Type B pancreatic cell (in vitro differentiated cells): ENCODE data around the gene PAQR6. TPM values are rescaled to one million over a fixed set of nuclear protein-coding genes. Genes with fewer than 3 reads are reported as not detected.

Experiments used
- DNase-seq: peaks from one replicate; pipeline ENCODE4 v3.0.0; 2021; ENCODE audit warnings: mixed read lengths; ENCODE audit not compliant: unreplicated experiment; ENCODE audit errors: extremely low spot score
- H3K27ac Mint-ChIP-seq: 2 replicates; pipeline ENCODE4 v1.8.0; 2021; ENCODE audit warnings: mild to moderate bottlenecking, mixed read lengths
- H3K27me3 Mint-ChIP-seq: 2 replicates; pipeline ENCODE4 v1.8.0; 2021; ENCODE audit warnings: mixed read lengths
- H3K36me3 Mint-ChIP-seq: 2 replicates; pipeline ENCODE4 v1.8.0; 2021; ENCODE audit warnings: mixed read lengths
- H3K4me1 Mint-ChIP-seq: one replicate; pipeline ENCODE4 v1.8.0; 2021; ENCODE audit warnings: mixed read lengths; ENCODE audit not compliant: unreplicated experiment
- H3K4me3 Mint-ChIP-seq: 2 replicates; pipeline ENCODE4 v1.8.0; 2021; ENCODE audit warnings: mild to moderate bottlenecking, mixed read lengths
- H3K9me3 Mint-ChIP-seq: 2 replicates; pipeline ENCODE4 v1.8.0; 2021; ENCODE audit warnings: mixed read lengths
- total RNA-seq: library from RNA; stranded (reverse); gene quantifications from 2 replicates; pipeline ENCODE4 v1.2.1, GENCODE V29; 2021; ENCODE audit warnings: low replicate concordance
- TF ChIP-seq, protein P1 (sequence below): fragments of 200-600 bp; sonication (generic); conservative IDR thresholded peaks from 2 replicates; pipeline ENCODE4 v1.5.0; 2021; ENCODE audit warnings: antibody characterized with exemption, mild to moderate bottlenecking

PAQR6 gene
- total RNA-seq, 1 donor from 2014 or later: 19.0 TPM

DNA sequence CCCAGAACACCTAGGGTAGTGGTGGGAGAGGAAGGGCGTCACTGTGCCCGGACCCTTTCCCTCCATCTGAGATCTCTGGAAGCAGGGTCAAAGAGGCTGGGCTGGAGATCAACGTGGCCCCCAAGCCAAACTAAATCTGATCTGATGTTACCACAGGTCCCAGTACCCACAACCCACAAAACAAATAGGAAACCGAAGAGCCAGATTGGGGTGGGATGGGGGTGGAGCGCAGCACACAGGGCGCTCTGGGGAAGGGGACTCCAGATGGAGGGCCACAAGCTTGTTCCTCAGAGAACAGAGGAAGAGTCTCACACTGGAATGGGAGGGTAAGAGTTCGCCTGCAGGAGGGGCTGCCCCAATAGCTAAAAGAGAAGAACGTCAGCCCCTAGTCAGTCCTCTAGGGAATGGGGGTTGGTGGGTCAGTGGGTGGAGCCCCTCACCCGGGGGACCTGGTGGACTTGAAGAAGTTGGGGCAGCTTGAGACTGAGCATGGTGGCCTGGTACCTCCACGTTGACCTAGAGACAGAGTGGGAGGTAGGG, 1.5 kb downstream of the PAQR6 start:
- DNase-seq: no peak
- no peak overlapping the region for H3K27ac Mint-ChIP-seq
- no peak overlapping the region for H3K4me3 Mint-ChIP-seq
- H3K27me3 Mint-ChIP-seq: no peaks in the 10 kb centered on the region
- TF ChIP-seq, protein P1, sequence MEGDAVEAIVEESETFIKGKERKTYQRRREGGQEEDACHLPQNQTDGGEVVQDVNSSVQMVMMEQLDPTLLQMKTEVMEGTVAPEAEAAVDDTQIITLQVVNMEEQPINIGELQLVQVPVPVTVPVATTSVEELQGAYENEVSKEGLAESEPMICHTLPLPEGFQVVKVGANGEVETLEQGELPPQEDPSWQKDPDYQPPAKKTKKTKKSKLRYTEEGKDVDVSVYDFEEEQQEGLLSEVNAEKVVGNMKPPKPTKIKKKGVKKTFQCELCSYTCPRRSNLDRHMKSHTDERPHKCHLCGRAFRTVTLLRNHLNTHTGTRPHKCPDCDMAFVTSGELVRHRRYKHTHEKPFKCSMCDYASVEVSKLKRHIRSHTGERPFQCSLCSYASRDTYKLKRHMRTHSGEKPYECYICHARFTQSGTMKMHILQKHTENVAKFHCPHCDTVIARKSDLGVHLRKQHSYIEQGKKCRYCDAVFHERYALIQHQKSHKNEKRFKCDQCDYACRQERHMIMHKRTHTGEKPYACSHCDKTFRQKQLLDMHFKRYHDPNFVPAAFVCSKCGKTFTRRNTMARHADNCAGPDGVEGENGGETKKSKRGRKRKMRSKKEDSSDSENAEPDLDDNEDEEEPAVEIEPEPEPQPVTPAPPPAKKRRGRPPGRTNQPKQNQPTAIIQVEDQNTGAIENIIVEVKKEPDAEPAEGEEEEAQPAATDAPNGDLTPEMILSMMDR: no peak
- no peaks in the 10 kb centered on the region for H3K9me3 Mint-ChIP-seq
- H3K36me3 Mint-ChIP-seq: peaks cover 4% of the 10 kb centered on the region
- peaks cover 4% of the 10 kb centered on the region for H3K4me1 Mint-ChIP-seq

DNA sequence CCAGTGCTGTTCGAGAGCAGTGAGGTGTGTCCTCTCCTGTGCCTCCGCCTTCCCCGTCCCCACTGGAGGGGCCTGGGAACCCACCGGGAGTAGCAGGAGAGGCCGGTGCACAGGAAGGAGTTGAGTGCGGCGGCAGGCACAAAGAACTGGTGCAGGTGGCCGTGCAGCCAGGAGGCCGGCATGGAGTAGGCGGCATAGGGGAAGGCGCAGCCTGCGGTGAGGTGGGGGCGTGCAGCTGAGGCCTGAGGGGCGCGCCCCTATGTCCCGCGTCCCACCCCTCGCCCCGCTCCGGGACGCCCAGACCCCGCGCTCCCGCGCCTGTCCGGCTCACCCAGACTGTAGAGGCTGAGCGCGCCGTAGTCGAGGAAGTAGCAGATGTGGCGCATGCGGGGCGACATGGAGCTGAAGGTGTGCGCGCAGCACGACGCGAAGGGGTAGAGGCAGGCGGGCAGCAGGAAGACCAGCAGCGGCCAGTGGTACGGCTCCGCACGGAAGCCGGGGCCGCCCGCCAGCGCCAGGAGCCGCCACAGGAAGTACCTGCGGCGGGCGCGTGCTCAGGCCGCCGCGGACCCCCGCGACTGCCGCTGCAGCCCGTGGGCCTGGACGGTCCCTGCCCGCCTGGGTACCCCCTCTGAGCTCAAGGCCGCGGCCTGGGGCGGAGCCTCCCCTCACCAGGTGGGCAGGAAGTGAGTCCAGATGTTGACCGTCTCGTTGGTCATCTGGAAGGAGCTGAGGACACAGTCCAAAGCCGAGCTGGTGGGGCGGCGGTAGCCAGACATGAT, 2.2 kb downstream of the PAQR6 start:
- H3K27me3 Mint-ChIP-seq: no peaks in the 10 kb centered on the region
- peak overlapping the region; percentile 55 for H3K27ac Mint-ChIP-seq
- TF ChIP-seq, protein P1: no peak
- peaks cover 4% of the 10 kb centered on the region for H3K36me3 Mint-ChIP-seq
- peaks cover 4% of the 10 kb centered on the region for H3K4me1 Mint-ChIP-seq
- H3K9me3 Mint-ChIP-seq: no peaks in the 10 kb centered on the region
- H3K4me3 Mint-ChIP-seq: no peak overlapping the region
- DNase-seq: no peak

DNA sequence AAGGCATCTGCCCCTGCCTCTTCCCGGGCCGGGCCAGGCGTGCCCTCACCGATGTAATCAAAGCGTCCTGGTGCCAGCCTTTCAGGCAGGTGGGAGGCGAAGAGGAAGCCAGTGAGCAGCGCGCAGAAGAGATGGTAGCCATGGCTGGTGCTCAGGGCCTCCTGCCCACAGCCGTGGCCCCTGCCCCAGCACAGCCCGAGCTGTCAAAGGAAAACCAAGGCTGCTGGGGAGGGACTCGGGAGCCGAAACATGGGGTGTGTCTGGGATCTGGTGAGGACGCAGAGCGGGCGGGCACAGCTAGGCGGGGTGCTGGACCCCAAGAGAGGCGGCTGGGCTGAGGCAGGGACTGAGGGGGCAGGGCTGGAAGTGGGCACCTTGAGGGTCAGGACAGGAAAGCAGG, 3.1 kb downstream of the PAQR6 start:
- H3K4me3 Mint-ChIP-seq: no peak overlapping the region
- H3K9me3 Mint-ChIP-seq: no peaks in the 10 kb centered on the region
- no peaks in the 10 kb centered on the region for H3K27me3 Mint-ChIP-seq
- DNase-seq: no peak
- H3K36me3 Mint-ChIP-seq: no peaks in the 10 kb centered on the region
- TF ChIP-seq, protein P1: no peak
- peaks cover 4% of the 10 kb centered on the region for H3K4me1 Mint-ChIP-seq
- H3K27ac Mint-ChIP-seq: peak overlapping the region; percentile 55

DNA sequence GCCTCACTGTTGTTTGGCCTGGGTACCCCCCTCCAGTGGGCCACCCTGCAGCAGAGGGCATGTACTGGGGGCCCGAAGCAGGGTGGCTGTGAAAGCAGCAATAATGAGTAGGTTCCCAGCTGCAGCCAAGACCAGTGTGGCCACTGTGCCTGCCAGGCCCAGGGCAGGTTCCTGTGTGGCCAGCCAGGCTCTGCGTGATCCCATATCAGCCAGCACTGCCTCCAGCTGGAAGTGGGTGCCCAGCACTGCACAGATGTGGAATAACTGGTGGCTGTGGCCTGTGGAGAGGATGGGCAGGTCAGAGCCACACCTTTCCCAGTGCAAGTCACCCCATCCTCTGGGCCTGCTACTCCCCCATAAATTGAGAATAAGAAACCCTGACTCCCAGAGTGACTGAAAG, 3.7 kb downstream of the PAQR6 start:
- Mint-ChIP-seq H3K27me3 (no peaks in the 10 kb centered on the region), H3K4me1 (peaks cover 4% of the 10 kb centered on the region), H3K36me3 (no peaks in the 10 kb centered on the region), H3K27ac (peak overlapping the region; percentile 17), H3K4me3 (no peak overlapping the region), H3K9me3 (no peaks in the 10 kb centered on the region)
- no peak for DNase-seq
- TF ChIP-seq, protein P1: no peak

DNA sequence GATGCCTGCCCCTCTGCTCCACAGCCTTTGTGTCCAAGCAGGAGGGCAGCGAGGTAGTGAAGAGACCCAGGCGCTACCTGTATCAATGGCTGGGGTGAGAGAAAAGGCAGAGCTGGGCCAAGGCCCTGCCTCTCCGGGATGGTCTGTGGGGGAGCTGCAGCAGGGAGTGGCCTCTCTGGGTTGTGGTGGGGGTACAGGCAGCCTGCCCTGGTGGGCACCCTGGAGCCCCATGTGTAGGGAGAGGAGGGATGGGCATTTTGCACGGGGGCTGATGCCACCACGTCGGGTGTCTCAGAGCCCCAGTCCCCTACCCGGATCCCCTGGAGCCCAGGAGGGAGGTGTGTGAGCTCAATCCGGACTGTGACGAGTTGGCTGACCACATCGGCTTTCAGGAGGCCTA, 5.1 kb downstream of the PAQR6 start:
- peaks cover 5% of the 10 kb centered on the region for H3K36me3 Mint-ChIP-seq
- no peak overlapping the region for H3K4me3 Mint-ChIP-seq
- peaks cover 4% of the 10 kb centered on the region for H3K4me1 Mint-ChIP-seq
- H3K9me3 Mint-ChIP-seq: no peaks in the 10 kb centered on the region
- no peaks in the 10 kb centered on the region for H3K27me3 Mint-ChIP-seq
- TF ChIP-seq, protein P1: no peak
- no peak overlapping the region for H3K27ac Mint-ChIP-seq
- DNase-seq: no peak
